Stomach (tissue), 4 donors: ENCODE data around the gene NHLRC1.

Source experiments
- CTCF ChIP-seq, 7 experiments: fragments of 450-650 bp in 4 of 7; fragments of 200-600 bp in 3 of 7; sonication (generic) in 3 of 7; IDR thresholded peaks; one replicate each; pipeline ENCODE4 v1.5.1; 2016 to 2019; ENCODE audit warnings: antibody characterized with exemption in 7 of 7, control low read depth in 2 of 7, mild to moderate bottlenecking in 1 of 7
- POLR2AphosphoS5 ChIP-seq, 3 donors: sonication (generic); formaldehyde crosslinking; IDR thresholded peaks; one replicate each; pipeline ENCODE4 v1.6.1; 2016; ENCODE audit warnings: antibody characterized with exemption in 3 of 3

GRCh38 chr6:18119236-18119635, 3.2 kb downstream of the NHLRC1 start:
- TF ChIP-seq CTCF (IDR thresholded peaks at IDR 0.05) (no peak), POLR2AphosphoS5 (IDR thresholded peaks at IDR 0.05) (no peak)
